KMS-11 (cell line): ENCODE data around the gene SMIM5.

ENCODE experiments used
- H2AFZ ChIP-seq: fragments of 200-600 bp; sonication (generic); 2 replicates; pipeline ENCODE4 v1.6.1; 2016; ENCODE audit warnings: antibody characterized with exemption, mixed run types, low read depth
- H3K27ac ChIP-seq: fragments of 200-600 bp; sonication (generic); 2 replicates; pipeline ENCODE4 v1.6.1; 2016; ENCODE audit warnings: mild to moderate bottlenecking, mixed run types
- H3K27me3 ChIP-seq: fragments of 200-600 bp; sonication (generic); 2 replicates; pipeline ENCODE4 v1.6.1; 2017; ENCODE audit warnings: mild to moderate bottlenecking, low read depth, mixed run types, moderate library complexity; ENCODE audit not compliant: insufficient read depth
- H3K36me3 ChIP-seq: fragments of 200-600 bp; sonication (generic); 2 replicates; pipeline ENCODE4 v1.6.1; 2017; ENCODE audit warnings: mild to moderate bottlenecking, mixed run types; ENCODE audit not compliant: insufficient read depth
- H3K4me1 ChIP-seq: fragments of 200-600 bp; sonication (generic); 2 replicates; pipeline ENCODE4 v1.6.1; 2016; ENCODE audit warnings: mild to moderate bottlenecking, low read depth, mixed run types; ENCODE audit not compliant: poor library complexity, severe bottlenecking
- H3K4me2 ChIP-seq: fragments of 200-600 bp; sonication (generic); 2 replicates; pipeline ENCODE4 v1.7.0; 2016; ENCODE audit warnings: mild to moderate bottlenecking, mixed run types
- H3K4me3 ChIP-seq: fragments of 200-600 bp; sonication (generic); IDR thresholded peaks from 2 replicates; pipeline ENCODE4 v1.6.1; 2017; ENCODE audit warnings: low read depth, low read length, mixed read lengths; ENCODE audit not compliant: insufficient read depth
- H3K79me2 ChIP-seq: fragments of 200-600 bp; sonication (generic); 2 replicates; pipeline ENCODE4 v1.6.1; 2016; ENCODE audit warnings: low read depth, mixed run types; ENCODE audit not compliant: insufficient read depth
- H3K9ac ChIP-seq: fragments of 200-600 bp; sonication (generic); 2 replicates; pipeline ENCODE4 v1.6.1; 2016; ENCODE audit warnings: mild to moderate bottlenecking, mixed run types
- H4K20me1 ChIP-seq: fragments of 200-600 bp; sonication (generic); 2 replicates; pipeline ENCODE4 v1.6.1; 2016; ENCODE audit warnings: mild to moderate bottlenecking, mixed run types; ENCODE audit not compliant: insufficient read depth
- TF ChIP-seq, protein P1 (sequence below): fragments of 200-600 bp; sonication (generic); conservative IDR thresholded peaks from 2 replicates; pipeline ENCODE4 v1.6.1; 2017; ENCODE audit warnings: low read depth, mild to moderate bottlenecking, antibody characterized with exemption, low read length, moderate library complexity, mixed read lengths

Gene SMIM5

DNA sequence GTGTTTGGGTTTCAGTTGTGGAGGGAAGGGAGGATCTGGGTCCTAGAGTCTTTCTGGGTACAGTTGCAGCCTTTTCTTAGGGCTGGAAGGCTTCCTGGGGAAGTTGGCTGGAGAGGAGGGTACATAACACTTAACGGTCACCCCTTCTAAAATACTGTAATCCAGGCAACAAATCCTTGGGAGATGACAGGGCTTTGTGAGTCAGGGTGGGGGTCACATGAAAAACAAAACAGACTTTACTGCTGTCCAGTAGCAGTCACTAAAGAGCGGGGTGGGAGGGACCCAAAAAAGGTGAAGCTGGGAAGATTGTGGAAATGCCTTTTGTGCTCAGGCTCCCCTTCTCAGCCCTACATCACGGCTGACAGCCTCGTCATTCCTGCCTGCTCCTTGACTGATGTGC lies 40.3 kb downstream of the SMIM5 start:
- H4K20me1 ChIP-seq: no peaks in the 10 kb centered on the region; the same call in 1 of the 2 replicates
- H3K27ac ChIP-seq: no peak overlapping the region
- TF ChIP-seq, protein P1, sequence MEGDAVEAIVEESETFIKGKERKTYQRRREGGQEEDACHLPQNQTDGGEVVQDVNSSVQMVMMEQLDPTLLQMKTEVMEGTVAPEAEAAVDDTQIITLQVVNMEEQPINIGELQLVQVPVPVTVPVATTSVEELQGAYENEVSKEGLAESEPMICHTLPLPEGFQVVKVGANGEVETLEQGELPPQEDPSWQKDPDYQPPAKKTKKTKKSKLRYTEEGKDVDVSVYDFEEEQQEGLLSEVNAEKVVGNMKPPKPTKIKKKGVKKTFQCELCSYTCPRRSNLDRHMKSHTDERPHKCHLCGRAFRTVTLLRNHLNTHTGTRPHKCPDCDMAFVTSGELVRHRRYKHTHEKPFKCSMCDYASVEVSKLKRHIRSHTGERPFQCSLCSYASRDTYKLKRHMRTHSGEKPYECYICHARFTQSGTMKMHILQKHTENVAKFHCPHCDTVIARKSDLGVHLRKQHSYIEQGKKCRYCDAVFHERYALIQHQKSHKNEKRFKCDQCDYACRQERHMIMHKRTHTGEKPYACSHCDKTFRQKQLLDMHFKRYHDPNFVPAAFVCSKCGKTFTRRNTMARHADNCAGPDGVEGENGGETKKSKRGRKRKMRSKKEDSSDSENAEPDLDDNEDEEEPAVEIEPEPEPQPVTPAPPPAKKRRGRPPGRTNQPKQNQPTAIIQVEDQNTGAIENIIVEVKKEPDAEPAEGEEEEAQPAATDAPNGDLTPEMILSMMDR: no peak
- peaks cover 9% of the 10 kb centered on the region; the same call in 1 of the 2 replicates for H3K36me3 ChIP-seq
- H3K27me3 ChIP-seq: no peaks in the 10 kb centered on the region
- peaks cover 43% of the 10 kb centered on the region for H3K79me2 ChIP-seq
- H3K4me1 ChIP-seq: peaks cover 26% of the 10 kb centered on the region
- H3K4me2 ChIP-seq: no peak overlapping the region
- H3K9ac ChIP-seq: no peak overlapping the region
- H2AFZ ChIP-seq: no peak overlapping the region
- H3K4me3 ChIP-seq: no peak overlapping the region

DNA sequence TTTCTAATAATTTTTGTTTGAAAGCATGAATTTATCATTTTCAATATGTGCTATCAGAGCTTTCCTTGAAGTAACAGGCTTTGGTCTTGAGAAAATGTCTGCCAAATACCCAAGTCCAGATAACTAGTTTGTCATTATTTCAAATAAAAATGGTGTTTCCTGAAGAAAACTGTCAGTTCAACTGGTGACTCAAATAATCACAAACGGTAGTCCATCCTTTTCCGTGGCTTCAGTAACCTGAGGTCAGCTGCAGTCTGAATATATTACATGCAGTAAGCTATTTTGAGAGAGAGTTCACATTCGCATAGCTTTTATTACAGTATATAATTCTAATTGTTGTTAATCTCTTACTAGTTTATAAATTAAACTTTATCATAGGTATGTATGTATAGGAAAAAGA lies 43.2 kb downstream of the SMIM5 start:
- H3K4me2 ChIP-seq: no peak overlapping the region
- no peaks in the 10 kb centered on the region for H4K20me1 ChIP-seq
- H3K27ac ChIP-seq: no peak overlapping the region
- no peak overlapping the region for H2AFZ ChIP-seq
- H3K4me3 ChIP-seq: no peak overlapping the region
- TF ChIP-seq, protein P1: no peak
- no peak overlapping the region for H3K9ac ChIP-seq
- no peaks in the 10 kb centered on the region for H3K27me3 ChIP-seq
- peaks cover 14% of the 10 kb centered on the region for H3K4me1 ChIP-seq
- H3K79me2 ChIP-seq: peaks cover 24% of the 10 kb centered on the region; the same call in 1 of the 2 replicates
- H3K36me3 ChIP-seq: peaks cover 5% of the 10 kb centered on the region; the same call in 1 of the 2 replicates

DNA sequence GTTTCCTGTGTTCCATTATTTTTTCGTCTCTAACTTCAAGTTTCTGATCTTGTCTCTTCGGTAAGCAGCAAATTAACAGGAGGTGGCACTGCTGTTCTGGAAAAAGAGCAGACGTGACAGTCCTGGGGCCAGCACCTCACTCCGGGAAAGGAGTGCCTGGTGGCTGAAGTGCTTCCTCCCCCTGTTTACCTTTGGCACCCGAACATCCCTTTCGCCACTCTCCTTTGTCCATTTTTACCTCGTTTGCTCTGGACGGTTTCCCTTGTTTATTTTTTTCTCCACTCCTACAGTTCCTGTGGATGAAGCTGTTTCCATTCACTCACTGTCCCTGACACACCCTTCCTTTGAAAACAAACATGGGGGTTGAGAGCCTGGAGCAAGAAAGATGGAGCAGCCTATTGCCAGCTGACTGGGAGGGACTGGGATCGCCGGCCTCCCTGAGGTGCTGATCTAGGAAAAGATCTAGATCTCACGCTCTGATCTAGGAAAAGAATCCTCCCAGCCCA lies 46.5 kb downstream of the SMIM5 start:
- Histone ChIP-seq H3K27ac (no peak overlapping the region), H3K4me1 (peaks cover 9% of the 10 kb centered on the region), H3K79me2 (peaks cover 33% of the 10 kb centered on the region; the same call in 1 of the 2 replicates), H3K4me3 (no peak overlapping the region), H3K36me3 (peaks cover 5% of the 10 kb centered on the region; the same call in 1 of the 2 replicates), H3K9ac (no peak overlapping the region), H2AFZ (no peak overlapping the region), H4K20me1 (no peaks in the 10 kb centered on the region), H3K4me2 (no peak overlapping the region), H3K27me3 (no peaks in the 10 kb centered on the region)
- TF ChIP-seq, protein P1: no peak

DNA sequence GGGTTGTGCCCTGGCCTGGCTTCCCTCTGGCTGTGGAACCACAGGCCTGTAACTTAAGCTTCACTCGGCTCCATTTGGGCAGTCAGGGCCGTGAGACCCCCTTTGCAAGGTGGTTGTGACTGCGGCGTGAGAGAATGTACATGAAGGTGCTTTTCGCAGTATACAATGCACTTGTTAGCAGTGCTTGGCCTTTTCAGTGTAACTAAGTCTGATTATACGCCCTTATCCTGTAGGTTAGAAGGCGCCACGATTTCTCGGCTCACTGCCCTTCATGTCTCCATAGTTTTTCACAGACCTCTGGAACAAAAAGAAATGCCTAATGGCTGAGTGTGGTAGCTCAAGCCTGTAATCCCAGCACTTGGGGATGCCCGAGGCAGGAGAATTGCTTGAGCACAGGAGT lies 47.2 kb downstream of the SMIM5 start:
- Histone ChIP-seq H3K4me1 (peaks cover 3% of the 10 kb centered on the region), H3K9ac (no peak overlapping the region), H3K79me2 (peaks cover 39% of the 10 kb centered on the region; the same call in 1 of the 2 replicates), H4K20me1 (no peaks in the 10 kb centered on the region), H3K4me3 (no peak overlapping the region), H2AFZ (no peak overlapping the region), H3K27me3 (no peaks in the 10 kb centered on the region), H3K27ac (no peak overlapping the region), H3K36me3 (peaks cover 5% of the 10 kb centered on the region; the same call in 1 of the 2 replicates), H3K4me2 (no peak overlapping the region)
- TF ChIP-seq, protein P1: no peak
